T-cell (primary cell): ENCODE data around the gene RMND5A. TPM values are rescaled to one million over a fixed set of nuclear protein-coding genes. Genes with fewer than 3 reads are reported as not detected.
A peak's percentile ranks its signal among the peaks of the same experiment; 100 is the strongest.

ENCODE experiments used
- ATAC-seq, 4 experiments: fragments of 200-7000 bp in 3 of 4; fragments of 150-1000 bp in 1 of 4; cut with Tn5 transposase; replicated peaks in 1 of 4; 1 replicate in 3 of 4; 2 replicates in 1 of 4; pipeline ENCODE4 v1.10.0; 2021; ENCODE audit warnings: moderate library complexity in 3 of 4, mild to moderate bottlenecking in 2 of 4, moderate number of reproducible peaks in 1 of 4
- CTCF ChIA-PET, 2 donors: fragments of 300-600 bp; sonication (Branson Sonifier 250); formaldehyde crosslinking; loops; one replicate each; lab custom pipeline; 2022; ENCODE audit warnings: antibody characterized with exemption in 2 of 2; lab: Charles Lee
- POLR2A ChIA-PET, 2 donors: fragments of 300-600 bp; sonication (Branson Sonifier 250); formaldehyde crosslinking; loops; one replicate each; lab custom pipeline; 2022; ENCODE audit warnings: antibody characterized with exemption in 2 of 2; lab: Charles Lee
- DNase-seq, 35 experiments: peaks; one replicate each; pipeline versions ENCODE4 v3.0.0 to v3.0.0-alpha.2; 2013 to 2023
- H3K27ac ChIP-seq: one replicate; pipeline ENCODE4 v1.5.1; 2013; ENCODE audit warnings: low read length
- H3K27me3 ChIP-seq, 2 experiments: replicated peaks in 1 of 2; 1 replicate in 1 of 2; 2 replicates in 1 of 2; pipeline versions ENCODE4 v1.6.1 to v1.7.0; 2013; ENCODE audit warnings: low read length in 1 of 2, mixed read lengths in 1 of 2; ENCODE audit not compliant: control insufficient read depth in 2 of 2, insufficient read depth in 2 of 2; ENCODE audit errors: extremely low read depth in 1 of 2
- H3K36me3 ChIP-seq, 2 donors: 1 replicate in 1 of 2; 2 replicates in 1 of 2; pipeline versions ENCODE4 v1.6.1 to v1.7.0; 2013; ENCODE audit warnings: low read length in 1 of 2; ENCODE audit not compliant: control insufficient read depth in 2 of 2, insufficient read depth in 1 of 2; ENCODE audit errors: extremely low read depth in 1 of 2
- H3K4me1 ChIP-seq, 2 experiments: 1 replicate in 1 of 2; 2 replicates in 1 of 2; pipeline versions ENCODE4 v1.6.1 to v1.7.0; 2013; ENCODE audit warnings: low read length in 2 of 2, mixed read lengths in 1 of 2; ENCODE audit not compliant: insufficient read depth in 2 of 2, control insufficient read depth in 1 of 2; ENCODE audit errors: extremely low read depth in 1 of 2
- H3K4me3 ChIP-seq, 2 donors: 1 replicate in 1 of 2; 2 replicates in 1 of 2; pipeline versions ENCODE4 v1.5.1 to v1.7.0; 2013; ENCODE audit warnings: mild to moderate bottlenecking in 2 of 2, low read length in 1 of 2, moderate library complexity in 1 of 2; ENCODE audit not compliant: control insufficient read depth in 1 of 2; ENCODE audit errors: extremely low read depth in 1 of 2
- H3K9me3 ChIP-seq: 2 replicates; pipeline ENCODE4 v1.7.0; 2013
- H3K27ac Mint-ChIP-seq, 2 donors: one replicate each; pipeline ENCODE4 v1.8.0; 2020 to 2021; ENCODE audit warnings: mild to moderate bottlenecking in 2 of 2, mixed read lengths in 2 of 2
- H3K27me3 Mint-ChIP-seq, 2 donors: one replicate each; pipeline ENCODE4 v1.8.0; 2021 to 2022; ENCODE audit warnings: mixed read lengths in 2 of 2
- H3K36me3 Mint-ChIP-seq: one replicate; pipeline ENCODE4 v1.8.0; 2021; ENCODE audit warnings: mixed read lengths
- H3K4me1 Mint-ChIP-seq, 3 donors: one replicate each; pipeline ENCODE4 v1.8.0; 2020 to 2022; ENCODE audit warnings: mixed read lengths in 3 of 3, mild to moderate bottlenecking in 1 of 3
- H3K4me3 Mint-ChIP-seq, 3 donors: one replicate each; pipeline ENCODE4 v1.8.0; 2020 to 2022; ENCODE audit warnings: mild to moderate bottlenecking in 3 of 3, mixed read lengths in 3 of 3, moderate library complexity in 3 of 3
- H3K9me3 Mint-ChIP-seq, 3 donors: one replicate each; pipeline ENCODE4 v1.8.0; 2020 to 2022; ENCODE audit warnings: mixed read lengths in 3 of 3
- WGBS: methylation state at CpG from one replicate; pipeline ENCODE4 v1.1.5; 2013; ENCODE audit warnings: missing lambda C conversion rate; ENCODE audit not compliant: insufficient coverage; 5-methylcytosine and 5-hydroxymethylcytosine counted together
- total RNA-seq, 35 experiments: library from RNA in 6 of 35; stranded (reverse) in 6 of 35; fragments of 120-200 nt in 1 of 35; gene quantifications; one replicate each; pipeline versions ENCODE4 v1.2.1 to v1.2.4 and lab custom pipeline; 2013 to 2026

The RMND5A gene
- total RNA-seq, 5 donors from 2014 or later (not counting 1 experiment from before 2014, with no cell fraction given): 27.0 to 37.3 (median 31.7) TPM

DNA sequence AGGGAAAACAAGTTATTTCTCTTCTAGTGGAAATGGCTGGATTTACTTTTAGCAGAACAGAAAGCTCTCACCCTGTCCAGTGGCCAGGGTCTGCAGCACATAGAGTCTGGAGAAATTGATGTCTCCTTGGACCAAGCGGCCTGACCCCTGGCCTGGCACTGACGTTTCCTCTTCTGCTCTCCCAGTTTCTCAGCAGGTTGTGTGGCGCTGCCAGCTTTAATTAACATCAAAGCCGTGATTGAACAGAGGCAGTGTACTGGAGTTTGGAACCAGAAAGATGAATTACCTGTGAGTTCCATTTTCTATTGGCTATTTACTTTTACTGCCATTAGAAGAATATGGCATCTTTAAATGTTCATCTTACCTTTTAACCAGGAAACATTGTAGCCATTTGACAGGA, 49.7 kb downstream of the RMND5A start:
- ATAC-seq: no peak

DNA sequence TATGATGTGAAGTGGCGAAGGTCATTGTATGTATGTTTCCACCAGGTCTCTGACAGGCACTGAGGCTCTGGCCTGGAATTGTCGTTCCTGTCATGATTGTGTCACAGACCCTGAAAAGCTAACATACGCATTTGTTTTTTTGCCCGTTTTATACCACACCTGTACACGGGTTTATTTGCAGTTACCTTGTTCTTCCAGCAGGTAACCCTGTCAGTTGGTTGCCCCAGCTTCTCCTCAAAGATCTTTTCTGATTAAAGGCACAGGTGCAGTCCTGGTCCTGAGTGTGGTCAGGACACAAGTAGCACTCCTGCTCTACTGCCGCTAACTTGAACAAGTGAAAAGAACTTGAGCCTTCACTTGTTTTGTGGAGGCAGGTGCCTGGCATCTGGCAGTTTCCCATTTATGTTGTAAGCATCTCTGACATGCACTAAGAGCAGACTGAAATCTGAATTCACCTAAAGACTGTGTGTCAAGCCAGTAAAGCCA, 50.8 kb downstream of the RMND5A start:
- Histone ChIP-seq H3K4me1 (no peaks in the 10 kb centered on the region), H3K9me3 (no peaks in the 10 kb centered on the region), H3K4me3 (no peak overlapping the region), H3K36me3 (peaks cover 7 to 78% of the 10 kb centered on the region in 2 donors), H3K27ac (no peak overlapping the region), H3K27me3 (no peaks in the 10 kb centered on the region)
- 77% methylated on average over 6 of the region's 6 CpGs for WGBS
- POLR2A ChIA-PET: no interaction called here
- DNase-seq: no peak
- Mint-ChIP-seq H3K27ac (peak overlapping the region in 1 of 2 donors; percentile 11), H3K4me1 (peaks cover 0 to 2% (median 0%) of the 10 kb centered on the region in 3 donors), H3K4me3 (no peak overlapping the region), H3K36me3 (peaks cover 63% of the 10 kb centered on the region), H3K9me3 (no peaks in the 10 kb centered on the region), H3K27me3 (no peaks in the 10 kb centered on the region)
- CTCF ChIA-PET: no interaction called here
- ATAC-seq: no peak

More for the DNA sequence above, 49.7 kb downstream of the RMND5A start:
- no peak for DNase-seq
- no peak overlapping the region for H3K27ac Mint-ChIP-seq
- Histone ChIP-seq H3K27me3 (no peaks in the 10 kb centered on the region), H3K36me3 (peaks cover 2 to 74% of the 10 kb centered on the region in 2 donors), H3K4me1 (no peaks in the 10 kb centered on the region), H3K9me3 (no peaks in the 10 kb centered on the region), H3K27ac (no peak overlapping the region), H3K4me3 (no peak overlapping the region)
- H3K36me3 Mint-ChIP-seq: peaks cover 60% of the 10 kb centered on the region
- no peak overlapping the region for H3K4me3 Mint-ChIP-seq
- peaks cover 1 to 6% (median 3%) of the 10 kb centered on the region in 3 donors for H3K4me1 Mint-ChIP-seq
- no CpG with 5 or more reads among the region's 4 CpGs for WGBS
- POLR2A ChIA-PET: no interaction called here
- CTCF ChIA-PET: no interaction called here
- H3K27me3 Mint-ChIP-seq: no peaks in the 10 kb centered on the region
- H3K9me3 Mint-ChIP-seq: no peaks in the 10 kb centered on the region

DNA sequence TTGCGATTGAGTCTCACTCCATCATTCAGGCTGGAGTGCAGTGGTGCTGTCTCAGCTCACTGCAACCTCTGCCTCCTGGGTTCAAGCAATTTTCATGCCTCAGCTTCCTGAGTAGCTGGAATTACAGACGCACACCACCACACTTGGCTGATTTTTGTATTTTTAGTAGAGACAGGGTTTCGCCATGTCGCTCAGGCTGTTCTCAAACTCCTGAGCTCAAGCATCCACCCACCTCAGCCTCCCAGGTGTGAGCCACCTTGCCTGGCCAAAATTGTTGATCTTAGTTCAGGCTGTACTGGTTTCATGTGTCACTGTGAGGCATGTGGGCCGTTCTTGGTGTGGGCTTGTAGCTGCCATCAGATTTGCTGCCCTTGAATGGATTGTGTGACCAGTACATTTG, 52.5 kb downstream of the RMND5A start:
- POLR2A ChIA-PET: interaction anchor here in 1 of 2 donors (0.6 kb wide), 1 partner anchor 26 kb away, joined by 3 read pairs; no protein-coding TSS in a partner anchor
- H3K27me3 Mint-ChIP-seq: no peaks in the 10 kb centered on the region
- H3K4me3 Mint-ChIP-seq: no peak overlapping the region

DNA sequence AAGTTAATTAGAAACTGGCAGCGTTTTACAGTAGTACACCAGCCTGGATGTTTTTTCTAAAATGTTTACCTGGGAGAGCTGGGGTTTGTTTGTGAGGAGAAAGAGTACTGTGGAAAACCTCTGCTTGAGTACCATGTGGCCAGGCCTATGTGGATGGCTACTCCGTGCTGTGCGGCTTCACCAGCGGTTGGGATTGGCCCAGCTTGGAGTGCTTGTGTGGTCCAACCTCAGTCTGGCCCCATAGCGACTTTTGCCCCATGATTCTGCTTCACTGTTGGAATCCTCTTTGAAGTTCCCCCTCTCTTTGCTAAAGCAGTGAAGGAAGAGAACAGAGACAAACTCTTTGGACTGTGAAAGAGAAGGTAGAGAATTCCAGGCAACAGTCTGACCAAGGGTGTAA, 54.8 kb downstream of the RMND5A start:
- no peak for ATAC-seq
- 94% methylated on average over 4 of the region's 5 CpGs for WGBS
- POLR2A ChIA-PET: interaction anchor here in 1 of 2 donors (0.7 kb wide), 1 partner anchor 26 kb away, joined by 12 read pairs; no protein-coding TSS in a partner anchor
- Histone ChIP-seq H3K27me3 (no peaks in the 10 kb centered on the region), H3K4me3 (no peak overlapping the region), H3K27ac (no peak overlapping the region), H3K36me3 (peaks cover 11 to 54% of the 10 kb centered on the region in 2 donors), H3K4me1 (no peaks in the 10 kb centered on the region), H3K9me3 (no peaks in the 10 kb centered on the region)
- DNase-seq: no peak
- Mint-ChIP-seq H3K4me1 (peaks cover 0 to 2% (median 2%) of the 10 kb centered on the region in 3 donors), H3K27ac (peak overlapping the region in 1 of 2 donors; percentile 11), H3K9me3 (no peaks in the 10 kb centered on the region), H3K36me3 (peaks cover 54% of the 10 kb centered on the region), H3K27me3 (no peaks in the 10 kb centered on the region), H3K4me3 (no peak overlapping the region)
- CTCF ChIA-PET: interaction anchor here in 1 of 2 donors (0.5 kb wide), 1 partner anchor 1212 kb away, joined by 4 read pairs; no protein-coding TSS in a partner anchor

More for the DNA sequence above, 52.5 kb downstream of the RMND5A start:
- WGBS: 67% methylated on average over 1 of the region's 5 CpGs
- H3K27ac ChIP-seq: no peak overlapping the region
- DNase-seq (no peak), ATAC-seq (no peak)
- H3K4me3 ChIP-seq: no peak overlapping the region
- no peak overlapping the region for H3K27ac Mint-ChIP-seq
- H3K27me3 ChIP-seq: no peaks in the 10 kb centered on the region
- peaks cover 0 to 2% (median 0%) of the 10 kb centered on the region in 3 donors for H3K4me1 Mint-ChIP-seq
- peaks cover 7 to 69% of the 10 kb centered on the region in 2 donors for H3K36me3 ChIP-seq
- CTCF ChIA-PET: interaction anchor here in 1 of 2 donors (1.2 kb wide), 1 partner anchor 10 kb away, joined by 4 read pairs; no protein-coding TSS in a partner anchor
- H3K4me1 ChIP-seq: no peaks in the 10 kb centered on the region
- H3K9me3 Mint-ChIP-seq: no peaks in the 10 kb centered on the region
- H3K9me3 ChIP-seq: no peaks in the 10 kb centered on the region
- peaks cover 67% of the 10 kb centered on the region for H3K36me3 Mint-ChIP-seq

DNA sequence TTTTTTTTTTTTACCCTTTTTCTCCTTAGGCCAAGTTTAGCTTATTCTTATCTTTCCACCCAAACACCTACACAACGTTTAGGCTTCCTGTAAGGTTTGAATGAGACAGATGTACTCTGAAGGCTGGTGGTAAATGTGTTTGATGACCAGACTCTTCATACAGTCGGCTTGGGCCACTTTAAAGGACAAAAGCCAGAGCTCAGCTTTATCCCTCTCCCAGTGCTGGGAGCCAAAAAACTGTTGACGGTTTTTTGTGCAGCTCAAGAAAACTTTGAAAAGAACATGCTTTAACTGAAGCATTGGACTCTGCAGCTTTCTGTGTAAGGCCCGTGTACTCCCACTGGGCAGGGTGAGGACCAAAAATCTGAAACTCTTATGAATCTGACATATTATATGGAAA, 55.2 kb downstream of the RMND5A start:
- H3K9me3 ChIP-seq: no peaks in the 10 kb centered on the region
- WGBS: 29% methylated on average over 1 of the region's 4 CpGs
- Mint-ChIP-seq H3K4me3 (no peak overlapping the region), H3K27ac (no peak overlapping the region), H3K9me3 (no peaks in the 10 kb centered on the region), H3K4me1 (peaks cover 0 to 4% (median 2%) of the 10 kb centered on the region in 3 donors), H3K36me3 (peaks cover 50% of the 10 kb centered on the region), H3K27me3 (no peaks in the 10 kb centered on the region)
- no peak for ATAC-seq
- H3K4me1 ChIP-seq: no peaks in the 10 kb centered on the region
- no peak overlapping the region for H3K27ac ChIP-seq
- no peaks in the 10 kb centered on the region for H3K27me3 ChIP-seq
- ChIA-PET POLR2A (interaction anchor here in 1 of 2 donors (0.7 kb wide), 1 partner anchor 26 kb away, joined by 12 read pairs; no protein-coding TSS in a partner anchor), CTCF (interaction anchor here in 1 of 2 donors (0.5 kb wide), 1 partner anchor 1212 kb away, joined by 4 read pairs; no protein-coding TSS in a partner anchor)
- DNase-seq: no peak
- no peak overlapping the region for H3K4me3 ChIP-seq
- H3K36me3 ChIP-seq: peaks cover 11 to 49% of the 10 kb centered on the region in 2 donors

DNA sequence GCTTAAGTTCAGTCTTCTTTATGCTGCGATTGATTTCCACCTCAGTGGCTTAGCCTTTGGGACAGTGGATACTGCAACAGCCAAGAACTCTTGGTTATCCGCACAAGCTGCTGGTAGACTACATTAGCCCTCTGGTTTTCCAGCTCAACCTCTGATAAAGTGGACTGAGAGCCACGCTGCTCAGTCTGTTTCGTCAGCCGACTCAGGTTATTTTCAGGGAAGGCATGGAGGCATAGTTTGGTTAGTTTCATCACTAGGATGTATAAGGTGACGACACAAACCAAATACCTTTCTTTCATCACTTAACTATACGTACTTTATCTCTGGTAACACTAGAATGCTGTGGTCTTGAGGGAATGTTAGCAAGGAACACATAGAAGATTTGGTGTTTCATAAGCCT, 56.4 kb downstream of the RMND5A start:
- H3K4me3 Mint-ChIP-seq: no peak overlapping the region
- WGBS: 96% methylated on average over 2 of the region's 7 CpGs
- Histone ChIP-seq H3K9me3 (no peaks in the 10 kb centered on the region), H3K36me3 (peaks cover 11 to 38% of the 10 kb centered on the region in 2 donors), H3K4me3 (no peak overlapping the region), H3K27ac (no peak overlapping the region), H3K27me3 (no peaks in the 10 kb centered on the region), H3K4me1 (peaks cover 0 to 4% of the 10 kb centered on the region in 2 experiments)
- CTCF ChIA-PET: interaction anchor here in 1 of 2 donors (0.8 kb wide), 1 partner anchor 30 kb away, joined by 3 read pairs; no protein-coding TSS in a partner anchor
- DNase-seq: no peak
- H3K9me3 Mint-ChIP-seq: no peaks in the 10 kb centered on the region
- ATAC-seq: no peak
- no peaks in the 10 kb centered on the region for H3K27me3 Mint-ChIP-seq
- peaks cover 38% of the 10 kb centered on the region for H3K36me3 Mint-ChIP-seq
- no peak overlapping the region for H3K27ac Mint-ChIP-seq
- POLR2A ChIA-PET: interaction anchor here (0.6 kb wide), 2 partner anchors 10 to 118 kb away, joined by 3 to 5 read pairs; no protein-coding TSS in a partner anchor
- H3K4me1 Mint-ChIP-seq: peaks cover 1 to 4% (median 2%) of the 10 kb centered on the region in 3 donors
